HepG2 (cell line): Measurements from ENCODE around the gene CHTF8. TPM values are rescaled to one million over a fixed set of nuclear protein-coding genes. Genes with fewer than 3 reads are reported as not detected.

Experiments used
- ATAC-seq: fragments of 200-7000 bp; cut with Tn5 transposase; 3 replicates; pipeline ENCODE4 v1.9.1; 2020; ENCODE audit warnings: mild to moderate bottlenecking, moderate library complexity
- BruUV-seq: library from RNA; stranded (reverse); fragments of 400-500 nt; replicated peaks from 2 replicates; lab custom pipeline; 2021; lab: Mats Ljungman, UMichigan
- CTCF ChIA-PET: fragments of 300-600 bp; formaldehyde crosslinking; extraction: SDS; loops from one replicate; lab custom pipeline; 2021; ENCODE audit warnings: low total read pairs, inconsistent platforms, low intra/inter-chr PET ratio; lab: Yijun Ruan, JAX
- POLR2A ChIA-PET: fragments of 350-600 bp; sonication (Branson Sonifier 250); formaldehyde crosslinking; loops from one replicate; lab custom pipeline; 2020; ENCODE audit warnings: antibody characterized with exemption, inconsistent platforms; lab: Yijun Ruan, JAX
- DNase-seq: peaks from one replicate; pipeline ENCODE4 v3.0.0-alpha.2; 2015; ENCODE audit warnings: low spot score
- FAIRE-seq: peaks from 3 replicates; lab custom pipeline; 2011; peaks lifted over from hg19 to GRCh38; lab: Jason Lieb, UNC
- H2AFZ ChIP-seq: one replicate; pipeline ENCODE4 v1.6.1; 2011; ENCODE audit warnings: low read length, inconsistent platforms
- H3K27ac ChIP-seq: fragments of 300-600 bp; 3 replicates; pipeline ENCODE4 v1.8.0; 2011; ENCODE audit warnings: mixed run types, mild to moderate bottlenecking, mixed read lengths, low read length, inconsistent platforms; ENCODE audit not compliant: insufficient read depth; ENCODE audit errors: extremely low read length
- H3K27me3 ChIP-seq, 2 experiments: fragments of 200-600 bp in 1 of 2; 2 replicates in 1 of 2; 3 replicates in 1 of 2; pipeline versions ENCODE4 v1.6.0 to v1.8.0; 2011; ENCODE audit warnings: low read length in 2 of 2, mild to moderate bottlenecking in 2 of 2, moderate library complexity in 2 of 2, inconsistent platforms in 1 of 2; ENCODE audit not compliant: insufficient read depth in 2 of 2, control insufficient read depth in 1 of 2
- H3K36me3 ChIP-seq, 2 experiments: fragments of 200-600 bp in 1 of 2; replicated peaks in 1 of 2; 2 replicates in 1 of 2; 3 replicates in 1 of 2; pipeline versions ENCODE4 v1.5.1 to v1.8.0; 2011; ENCODE audit warnings: low read length in 2 of 2, inconsistent platforms in 1 of 2; ENCODE audit not compliant: insufficient read depth in 2 of 2, control insufficient read depth in 1 of 2
- H3K4me1 ChIP-seq: 2 replicates; pipeline ENCODE4 v1.5.1; 2012; ENCODE audit warnings: low read length, inconsistent platforms; ENCODE audit not compliant: insufficient read depth
- H3K4me2 ChIP-seq: 2 replicates; pipeline ENCODE4 v1.6.0; 2011; ENCODE audit warnings: low read depth, low read length, inconsistent platforms
- H3K4me3 ChIP-seq, 3 experiments: fragments of 200-600 bp in 1 of 3; sonication (generic), shearing (Covaris generic) in 1 of 3; replicated peaks in 1 of 3; 2 replicates each; pipeline ENCODE4 v1.5.1; 2011 to 2016; ENCODE audit warnings: low read length in 3 of 3, inconsistent platforms in 2 of 3, low read depth in 2 of 3, mild to moderate bottlenecking in 2 of 3, control low read depth in 1 of 3, mixed read lengths in 1 of 3; ENCODE audit not compliant: insufficient read depth in 1 of 3
- H3K79me2 ChIP-seq: one replicate; pipeline ENCODE4 v1.6.1; 2011; ENCODE audit warnings: low read length, inconsistent platforms; ENCODE audit not compliant: insufficient read depth
- H3K9ac ChIP-seq: 2 replicates; pipeline ENCODE4 v1.6.0; 2011; ENCODE audit warnings: mild to moderate bottlenecking, low read depth, low read length, inconsistent platforms; ENCODE audit not compliant: insufficient read depth
- H3K9me3 ChIP-seq: 2 replicates; pipeline ENCODE4 v1.5.1; 2012; ENCODE audit warnings: mild to moderate bottlenecking, low read length
- H4K20me1 ChIP-seq: 2 replicates; pipeline ENCODE4 v1.6.0; 2011; ENCODE audit warnings: inconsistent platforms, mild to moderate bottlenecking, low read length, moderate library complexity; ENCODE audit not compliant: insufficient read depth
- AHR ChIP-seq: IDR thresholded peaks from 2 replicates; pipeline ENCODE4 v1.6.1; 2018; ENCODE audit warnings: missing genetic modification reagents, missing compliant biosample characterization
- CHD4 ChIP-seq: fragments of 200-600 bp; sonication (generic); IDR thresholded peaks from 2 replicates; pipeline ENCODE4 v1.7.0; 2017; ENCODE audit warnings: mild to moderate bottlenecking, low read length, borderline replicate concordance
- HMG20A ChIP-seq: IDR thresholded peaks from 2 replicates; pipeline ENCODE4 v1.6.1; 2016; ENCODE audit warnings: borderline replicate concordance
- HOXA3 ChIP-seq: sonication (generic); formaldehyde crosslinking; IDR thresholded peaks from 2 replicates; pipeline ENCODE4 v1.5.0; 2020; ENCODE audit warnings: missing genetic modification reagents
- KLF13 ChIP-seq: sonication (generic); formaldehyde crosslinking; IDR thresholded peaks from 2 replicates; pipeline ENCODE4 v1.4.0; 2020; ENCODE audit warnings: mild to moderate bottlenecking, missing genetic modification reagents
- POGK ChIP-seq: sonication (generic); formaldehyde crosslinking; conservative IDR thresholded peaks from 2 replicates; pipeline ENCODE4 v1.8.0; 2022; ENCODE audit warnings: mild to moderate bottlenecking, moderate library complexity, missing genetic modification reagents
- THAP11 ChIP-seq: IDR thresholded peaks from 2 replicates; pipeline ENCODE4 v1.6.1; 2016; ENCODE audit warnings: missing biosample characterization, missing genetic modification reagents
- ZFP36L2 ChIP-seq: sonication (generic); formaldehyde crosslinking; IDR thresholded peaks from 2 replicates; pipeline ENCODE4 v1.4.0; 2020; ENCODE audit warnings: missing genetic modification reagents
- ZNF205 ChIP-seq: IDR thresholded peaks from 2 replicates; pipeline ENCODE4 v1.6.1; 2018; ENCODE audit warnings: missing biosample characterization, missing genetic modification reagents
- ZNF337 ChIP-seq: sonication (generic); formaldehyde crosslinking; IDR thresholded peaks from 2 replicates; pipeline ENCODE4 v1.5.1; 2020; ENCODE audit warnings: missing genetic modification reagents, low read depth, mild to moderate bottlenecking, borderline replicate concordance
- ZNF530 ChIP-seq: sonication (generic); formaldehyde crosslinking; IDR thresholded peaks from 2 replicates; pipeline ENCODE4 v1.5.0; 2020; ENCODE audit warnings: low read depth, mild to moderate bottlenecking, missing genetic modification reagents
- ZNF563 ChIP-seq: sonication (generic); formaldehyde crosslinking; IDR thresholded peaks from 2 replicates; pipeline ENCODE4 v1.8.0; 2022; ENCODE audit warnings: mild to moderate bottlenecking, moderate library complexity, missing genetic modification reagents
- ZNF589 ChIP-seq: sonication (generic); formaldehyde crosslinking; conservative IDR thresholded peaks from 2 replicates; pipeline ENCODE4 v1.8.0; 2022; ENCODE audit warnings: mild to moderate bottlenecking, moderate library complexity, missing genetic modification reagents
- WGBS: methylation state at CpG from one replicate; pipeline ENCODE4 v1.1.6; 2017; ENCODE audit warnings: low lambda C conversion rate; 5-methylcytosine and 5-hydroxymethylcytosine counted together
- in situ Hi-C: cut with HindIII; loops from 2 replicates; pipeline ENCODE4 v1.10.0; 2017; ENCODE audit warnings: low pct_unique_long_range_greater_than_20kb; ENCODE audit not compliant: extremely low pct_ligation_motif_present
- intact Hi-C: fragments of 100-400 bp; cut with micrococcal nuclease; formaldehyde crosslinking; loops from one replicate; pipeline ENCODE4 v1.10.0; 2022; ENCODE audit not compliant: unreplicated experiment
- polyA plus RNA-seq, 8 experiments: library from polyadenylated mRNA; depleted of rRNA in 3 of 8; stranded (reverse) in 7 of 8; unstranded in 1 of 8; fragments of >200 nt; fragmentation: Illumina TruSeq in 4 of 8; extraction: Trizol in 4 of 8; gene quantifications; 2 replicates each; pipeline versions ENCODE4 v1.2.1 to v1.2.3, GENCODE V29; 2011 to 2016; ENCODE audit warnings: low read depth in 4 of 8, missing spikeins in 1 of 8, mixed read lengths in 1 of 8; ENCODE audit not compliant: insufficient read depth in 1 of 8
- total RNA-seq, 5 experiments: library from RNA; depleted of rRNA; stranded (reverse); fragments of >200 nt; fragmentation: Illumina TruSeq; extraction: Trizol; gene quantifications; 2 replicates each; pipeline ENCODE4 v1.2.3, GENCODE V29; 2016; ENCODE audit warnings: low read depth in 1 of 5
- TF ChIP-seq, protein P1 (sequence below): sonication (generic); formaldehyde crosslinking; conservative IDR thresholded peaks from 2 replicates; pipeline ENCODE4 v1.8.0; 2022; ENCODE audit warnings: low read depth, missing genetic modification reagents
- TF ChIP-seq, protein P2 (sequence below): IDR thresholded peaks from 2 replicates; pipeline ENCODE4 v1.6.1; 2016; ENCODE audit warnings: control low read depth
- TF ChIP-seq, protein P3 (sequence below): sonication (generic); formaldehyde crosslinking; conservative IDR thresholded peaks from 2 replicates; pipeline ENCODE4 v1.4.0; 2020; ENCODE audit warnings: missing genetic modification reagents

The CHTF8 gene
- total and polyA plus RNA-seq, 2 of the 13 experiments (the other 11 are each of a cell fraction or from before 2014, with no cell fraction given), result 37.2 to 67.5 TPM

GRCh38 chr16:69169607-69170352 is 37.4 kb upstream of the CHTF8 start (continued):
- TF ChIP-seq, protein P1, sequence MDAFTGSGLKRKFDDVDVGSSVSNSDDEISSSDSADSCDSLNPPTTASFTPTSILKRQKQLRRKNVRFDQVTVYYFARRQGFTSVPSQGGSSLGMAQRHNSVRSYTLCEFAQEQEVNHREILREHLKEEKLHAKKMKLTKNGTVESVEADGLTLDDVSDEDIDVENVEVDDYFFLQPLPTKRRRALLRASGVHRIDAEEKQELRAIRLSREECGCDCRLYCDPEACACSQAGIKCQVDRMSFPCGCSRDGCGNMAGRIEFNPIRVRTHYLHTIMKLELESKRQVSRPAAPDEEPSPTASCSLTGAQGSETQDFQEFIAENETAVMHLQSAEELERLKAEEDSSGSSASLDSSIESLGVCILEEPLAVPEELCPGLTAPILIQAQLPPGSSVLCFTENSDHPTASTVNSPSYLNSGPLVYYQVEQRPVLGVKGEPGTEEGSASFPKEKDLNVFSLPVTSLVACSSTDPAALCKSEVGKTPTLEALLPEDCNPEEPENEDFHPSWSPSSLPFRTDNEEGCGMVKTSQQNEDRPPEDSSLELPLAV, result no peak
- TF ChIP-seq ZNF530 (CRISPR knock-in tag) (no peak), ZFP36L2 (CRISPR knock-in tag) (no peak), POGK (no peak), HOXA3 (CRISPR knock-in tag) (no peak)
- TF ChIP-seq, protein P2, sequence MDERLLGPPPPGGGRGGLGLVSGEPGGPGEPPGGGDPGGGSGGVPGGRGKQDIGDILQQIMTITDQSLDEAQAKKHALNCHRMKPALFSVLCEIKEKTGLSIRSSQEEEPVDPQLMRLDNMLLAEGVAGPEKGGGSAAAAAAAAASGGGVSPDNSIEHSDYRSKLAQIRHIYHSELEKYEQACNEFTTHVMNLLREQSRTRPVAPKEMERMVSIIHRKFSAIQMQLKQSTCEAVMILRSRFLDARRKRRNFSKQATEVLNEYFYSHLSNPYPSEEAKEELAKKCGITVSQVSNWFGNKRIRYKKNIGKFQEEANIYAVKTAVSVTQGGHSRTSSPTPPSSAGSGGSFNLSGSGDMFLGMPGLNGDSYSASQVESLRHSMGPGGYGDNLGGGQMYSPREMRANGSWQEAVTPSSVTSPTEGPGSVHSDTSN (CRISPR knock-in tag), result no peak

- ChIA-PET CTCF (no interaction called here), POLR2A (interaction anchor here (1.5 kb wide), 1 partner anchor 53 kb away, joined by 3 read pairs; no protein-coding TSS in a partner anchor)
- BruUV-seq, result no TSS peak
- intact Hi-C loops (no loop called here), in situ Hi-C loops (no loop called here)
- FAIRE-seq (no peak), ATAC-seq (no peak), DNase-seq (no peak)
- Histone ChIP-seq H3K4me3 (no peak overlapping the region), H3K4me1 (no peaks in the 10 kb centered on the region), H3K36me3 (peaks cover 24 to 60% of the 10 kb centered on the region in 2 experiments), H2AFZ (no peak overlapping the region), H3K79me2 (no peaks in the 10 kb centered on the region), H3K9me3 (no peaks in the 10 kb centered on the region), H4K20me1 (no peaks in the 10 kb centered on the region), H3K9ac (no peak overlapping the region), H3K27ac (no peak overlapping the region), H3K27me3 (no peaks in the 10 kb centered on the region), H3K4me2 (no peak overlapping the region)
- 97% methylated on average over 4 of the region's 4 CpGs for WGBS
- TF ChIP-seq ZNF337 (CRISPR knock-in tag), result no peak
- no peak for TF ChIP-seq ZNF563
- TF ChIP-seq AHR (CRISPR knock-in tag), result no peak
- no peak for TF ChIP-seq KLF13 (CRISPR knock-in tag)
- no peak for TF ChIP-seq THAP11 (CRISPR knock-in tag)
- TF ChIP-seq, protein P3, sequence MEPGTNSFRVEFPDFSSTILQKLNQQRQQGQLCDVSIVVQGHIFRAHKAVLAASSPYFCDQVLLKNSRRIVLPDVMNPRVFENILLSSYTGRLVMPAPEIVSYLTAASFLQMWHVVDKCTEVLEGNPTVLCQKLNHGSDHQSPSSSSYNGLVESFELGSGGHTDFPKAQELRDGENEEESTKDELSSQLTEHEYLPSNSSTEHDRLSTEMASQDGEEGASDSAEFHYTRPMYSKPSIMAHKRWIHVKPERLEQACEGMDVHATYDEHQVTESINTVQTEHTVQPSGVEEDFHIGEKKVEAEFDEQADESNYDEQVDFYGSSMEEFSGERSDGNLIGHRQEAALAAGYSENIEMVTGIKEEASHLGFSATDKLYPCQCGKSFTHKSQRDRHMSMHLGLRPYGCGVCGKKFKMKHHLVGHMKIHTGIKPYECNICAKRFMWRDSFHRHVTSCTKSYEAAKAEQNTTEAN (CRISPR knock-in tag), result no peak
- TF ChIP-seq ZNF589 (CRISPR knock-in tag), result no peak
- TF ChIP-seq HMG20A (CRISPR knock-in tag), result no peak
- TF ChIP-seq ZNF205, result no peak
- no peak for TF ChIP-seq CHD4
These were observed 36.7 kb upstream of the CHTF8 start for GRCh38 chr16:69169051-69169450.
